HAP-1 (cell line): ENCODE results near the gene TGFB3.

Source experiments
- DNase-seq, 2 experiments: peaks; one replicate each; pipeline ENCODE4 v3.0.0-alpha.2; 2016 to 2020; ENCODE audit warnings: low spot score in 2 of 2
- H3K27me3 ChIP-seq: fragments of 250-450 bp; sonication (Bioruptor Pico); 2 replicates; pipeline ENCODE4 v1.5.1; 2020; ENCODE audit warnings: low read depth, mild to moderate bottlenecking, moderate library complexity
- H3K36me3 ChIP-seq: fragments of 250-450 bp; sonication (Bioruptor Pico); replicated peaks from 2 replicates; pipeline ENCODE4 v1.5.1; 2020; ENCODE audit warnings: mild to moderate bottlenecking
- H3K4me1 ChIP-seq: fragments of 250-450 bp; sonication (Bioruptor Pico); 2 replicates; pipeline ENCODE4 v1.5.1; 2020; ENCODE audit warnings: mild to moderate bottlenecking
- H3K4me3 ChIP-seq: fragments of 250-450 bp; sonication (Bioruptor Pico); 2 replicates; pipeline ENCODE4 v1.5.1; 2020; ENCODE audit warnings: mild to moderate bottlenecking, moderate library complexity
- H3K9me3 ChIP-seq: fragments of 250-450 bp; sonication (Bioruptor Pico); 2 replicates; pipeline ENCODE4 v1.5.1; 2020; ENCODE audit warnings: mild to moderate bottlenecking, moderate library complexity
- in situ Hi-C: fragments of 300-500 bp; cut with MboI; formaldehyde crosslinking; loops from 3 replicates; pipeline ENCODE4 v1.14.3; 2020; ENCODE audit warnings: low sequenced_read_pairs, inconsistent platforms, mixed read lengths

Gene TGFB3

GRCh38 chr14:75999511-76000190 lies 17.9 kb upstream of the TGFB3 start:
- Histone ChIP-seq H3K4me1 (no peaks in the 10 kb centered on the region), H3K9me3 (no peaks in the 10 kb centered on the region), H3K27me3 (no peaks in the 10 kb centered on the region), H3K4me3 (no peak overlapping the region), H3K36me3 (peaks cover 10% of the 10 kb centered on the region)
- in situ Hi-C loops = no loop called here
- no peak for DNase-seq

GRCh38 chr14:75996488-75996887 lies 14.7 kb upstream of the TGFB3 start:
- no peaks in the 10 kb centered on the region for H3K27me3 ChIP-seq
- no peaks in the 10 kb centered on the region for H3K9me3 ChIP-seq
- H3K36me3 ChIP-seq = peaks cover 17% of the 10 kb centered on the region
- DNase-seq = no peak
- in situ Hi-C loops = no loop called here
- H3K4me3 ChIP-seq = no peak overlapping the region
- no peaks in the 10 kb centered on the region for H3K4me1 ChIP-seq

DNA sequence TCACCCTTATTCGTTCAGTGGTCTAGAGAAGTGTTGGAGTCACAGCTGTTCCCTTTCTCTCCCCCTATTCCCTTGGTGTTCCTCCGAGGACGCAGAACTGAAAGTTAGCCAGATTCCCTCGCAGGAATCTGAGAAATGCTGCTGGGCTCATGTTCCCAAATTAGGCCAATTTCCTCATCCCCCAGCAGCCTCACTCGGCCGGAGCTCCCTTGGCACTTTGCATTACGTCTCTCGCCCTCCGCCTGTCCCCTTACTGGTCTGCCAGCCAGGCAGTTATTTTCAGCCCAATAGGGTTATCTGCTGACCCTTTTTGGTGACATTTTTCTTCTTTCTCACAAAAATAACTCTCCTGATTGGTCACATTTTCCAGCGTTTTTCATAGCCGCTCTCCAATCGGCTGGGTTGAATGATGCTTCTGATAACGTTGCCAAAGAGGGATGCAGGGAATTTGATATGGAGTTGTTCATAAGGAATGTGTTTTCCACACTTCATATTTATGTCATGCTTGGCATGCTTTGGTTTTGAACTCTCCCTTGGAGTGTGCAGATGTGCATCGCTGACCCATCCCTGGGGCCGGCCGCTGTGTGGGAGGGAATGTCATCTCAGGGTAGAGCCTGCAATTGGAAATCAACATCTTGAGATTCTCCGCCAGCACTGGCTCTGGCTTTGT lies 13.7 kb upstream of the TGFB3 start:
- no peaks in the 10 kb centered on the region for H3K27me3 ChIP-seq
- no peaks in the 10 kb centered on the region for H3K9me3 ChIP-seq
- in situ Hi-C loops = no loop called here
- peaks cover 17% of the 10 kb centered on the region for H3K36me3 ChIP-seq
- no peak for DNase-seq
- H3K4me1 ChIP-seq = no peaks in the 10 kb centered on the region
- H3K4me3 ChIP-seq = no peak overlapping the region

DNA sequence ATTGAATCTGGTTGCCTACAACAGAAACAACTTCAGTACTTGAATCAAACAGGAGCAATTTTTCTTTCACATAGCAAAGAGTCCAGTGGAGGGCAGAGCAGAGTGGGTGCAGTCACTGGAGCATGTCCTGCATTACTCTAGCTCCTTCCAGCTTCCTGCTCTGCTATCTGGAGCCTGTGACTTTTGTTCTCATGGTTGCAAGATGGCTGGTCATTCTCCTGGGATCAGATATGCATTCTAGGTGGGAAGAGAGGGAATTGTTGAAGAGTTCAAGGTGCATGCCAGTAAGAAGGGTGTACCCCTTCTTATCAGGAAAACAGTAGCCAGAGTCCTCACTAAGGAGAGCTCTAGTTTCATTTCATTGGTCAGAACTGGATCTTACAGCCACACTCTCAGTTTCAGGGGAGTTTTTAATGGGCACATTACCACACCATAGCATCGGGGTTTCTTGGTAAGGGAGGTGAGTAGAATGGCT lies 11.8 kb upstream of the TGFB3 start:
- H3K9me3 ChIP-seq = no peaks in the 10 kb centered on the region
- H3K4me3 ChIP-seq = no peak overlapping the region
- DNase-seq = no peak
- H3K27me3 ChIP-seq = no peaks in the 10 kb centered on the region
- no peaks in the 10 kb centered on the region for H3K4me1 ChIP-seq
- peaks cover 17% of the 10 kb centered on the region for H3K36me3 ChIP-seq
- in situ Hi-C loops = no loop called here

GRCh38 chr14:75991753-75992152 lies 10.0 kb upstream of the TGFB3 start:
- Histone ChIP-seq H3K27me3 (no peaks in the 10 kb centered on the region), H3K4me3 (no peak overlapping the region), H3K4me1 (no peaks in the 10 kb centered on the region), H3K36me3 (peaks cover 17% of the 10 kb centered on the region), H3K9me3 (no peaks in the 10 kb centered on the region)
- no peak for DNase-seq
- in situ Hi-C loops = no loop called here

DNA sequence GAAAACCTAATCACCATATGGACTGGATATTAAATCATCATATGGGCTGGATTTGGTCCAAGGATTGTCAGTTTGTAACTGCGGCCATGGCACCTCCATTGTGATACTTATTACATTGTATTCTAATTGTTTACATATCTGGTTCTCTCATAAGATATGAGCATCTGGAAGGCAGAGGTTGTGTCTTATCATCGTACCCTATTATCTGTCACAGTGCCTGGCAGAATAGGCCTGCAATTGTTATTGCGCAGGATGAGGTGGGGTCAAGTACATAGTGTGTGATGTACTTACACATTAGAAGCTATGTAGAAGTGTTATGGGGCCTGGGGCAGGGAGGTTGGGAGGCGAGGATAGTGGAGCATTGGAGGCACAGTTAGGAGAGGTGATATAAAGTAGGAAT lies 8.5 kb upstream of the TGFB3 start:
- in situ Hi-C loops = no loop called here
- H3K4me3 ChIP-seq = no peak overlapping the region
- no peak for DNase-seq
- peaks cover 13% of the 10 kb centered on the region for H3K36me3 ChIP-seq
- H3K9me3 ChIP-seq = no peaks in the 10 kb centered on the region
- no peaks in the 10 kb centered on the region for H3K27me3 ChIP-seq
- H3K4me1 ChIP-seq = peaks cover 2% of the 10 kb centered on the region; the same call in 1 of the 2 replicates

DNA sequence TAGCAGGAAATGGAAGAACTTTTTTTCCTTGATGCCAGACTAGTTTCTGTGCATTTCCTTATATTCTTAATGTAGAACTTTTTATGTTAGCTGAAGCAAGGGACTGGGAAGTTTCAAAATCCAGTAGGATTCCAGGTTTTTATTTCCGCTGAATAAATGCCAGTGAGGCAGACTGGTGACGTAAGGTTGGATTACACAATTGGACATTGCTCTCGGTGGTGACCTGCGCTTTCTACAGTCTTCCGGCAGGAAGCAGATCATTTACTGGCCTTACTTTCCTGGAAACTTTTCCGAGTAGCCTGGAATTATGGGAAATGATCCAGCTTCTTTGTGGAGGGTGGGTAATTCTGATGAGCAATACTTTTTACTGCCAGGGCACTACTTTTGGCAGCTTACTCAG lies 7.3 kb upstream of the TGFB3 start:
- no peaks in the 10 kb centered on the region for H3K9me3 ChIP-seq
- in situ Hi-C loops = no loop called here
- peaks cover 4% of the 10 kb centered on the region; the same call in 1 of the 2 replicates for H3K4me1 ChIP-seq
- no peaks in the 10 kb centered on the region for H3K27me3 ChIP-seq
- H3K36me3 ChIP-seq = peaks cover 13% of the 10 kb centered on the region
- DNase-seq = no peak
- H3K4me3 ChIP-seq = no peak overlapping the region

GRCh38 chr14:75987201-75987970 lies 5.6 kb upstream of the TGFB3 start:
- peaks cover 4% of the 10 kb centered on the region; the same call in 1 of the 2 replicates for H3K4me1 ChIP-seq
- peaks cover 7% of the 10 kb centered on the region for H3K36me3 ChIP-seq
- DNase-seq = no peak
- H3K4me3 ChIP-seq = no peak overlapping the region
- no peaks in the 10 kb centered on the region for H3K27me3 ChIP-seq
- H3K9me3 ChIP-seq = no peaks in the 10 kb centered on the region
- in situ Hi-C loops = no loop called here

DNA sequence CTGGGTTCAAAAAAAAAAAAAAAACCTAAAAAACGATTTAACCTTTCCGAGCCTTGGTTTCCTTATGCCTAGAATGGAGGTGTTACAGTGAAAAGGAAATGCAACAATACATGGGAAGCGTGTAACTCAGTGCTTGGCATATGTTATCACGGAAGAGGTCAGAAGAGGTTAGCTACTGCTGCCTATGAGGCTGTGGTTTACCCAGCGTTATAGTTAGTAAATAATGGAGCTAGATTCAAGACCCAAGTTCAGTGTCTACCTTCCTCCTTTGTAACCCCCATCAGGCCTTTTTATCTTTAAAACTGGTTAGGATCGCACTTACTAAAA lies 4.6 kb upstream of the TGFB3 start:
- Histone ChIP-seq H3K36me3 (no peaks in the 10 kb centered on the region), H3K9me3 (no peaks in the 10 kb centered on the region), H3K27me3 (no peaks in the 10 kb centered on the region), H3K4me3 (peak overlapping the region; percentile 87), H3K4me1 (peaks cover 7% of the 10 kb centered on the region)
- in situ Hi-C loops = no loop called here
- no peak for DNase-seq

- H3K36me3 ChIP-seq = no peaks in the 10 kb centered on the region
- peak; percentile 66 to 90 for DNase-seq
- no peaks in the 10 kb centered on the region for H3K9me3 ChIP-seq
- in situ Hi-C loops = no loop called here
- H3K27me3 ChIP-seq = no peaks in the 10 kb centered on the region
- peaks cover 8% of the 10 kb centered on the region for H3K4me1 ChIP-seq
- peak within 1 kb of the TSS; percentile 87 for H3K4me3 ChIP-seq
Measured at GRCh38 chr14:75985618-75986438, 4.0 kb upstream of the TGFB3 start, which contains the start of gene IFT43. IFT43 (plus strand) TSS chr14:75985763; CDS start chr14:75985787, 24 bp downstream.

DNA sequence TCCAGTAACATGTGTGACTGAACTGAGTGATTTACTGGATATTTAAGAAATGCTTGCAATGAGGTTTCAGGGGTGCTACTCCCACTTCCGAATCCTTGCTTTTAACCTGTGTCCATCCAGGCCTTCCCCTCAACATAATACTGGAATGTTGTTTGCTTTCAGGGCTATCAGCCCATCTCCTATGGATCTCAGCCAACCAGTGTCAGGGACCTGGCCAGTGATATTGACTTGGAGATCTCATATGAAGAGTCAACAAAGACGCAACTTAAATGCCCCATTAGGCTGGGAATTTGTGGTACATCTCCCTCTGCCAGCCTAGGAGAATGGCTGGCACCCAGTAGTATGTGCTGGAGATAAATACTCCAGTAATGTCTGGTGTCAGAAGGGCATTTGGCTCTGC lies 2.9 kb upstream of the TGFB3 start:
- in situ Hi-C loops = loop anchor here (5.0 kb wide), 1 partner anchor 272 kb away; no protein-coding TSS in a partner anchor
- Histone ChIP-seq H3K4me3 (no peak overlapping the region), H3K9me3 (no peaks in the 10 kb centered on the region), H3K4me1 (peaks cover 8% of the 10 kb centered on the region), H3K36me3 (no peaks in the 10 kb centered on the region), H3K27me3 (no peaks in the 10 kb centered on the region)
- no peak for DNase-seq

GRCh38 chr14:75983019-75983358 lies 1.2 kb upstream of the TGFB3 start:
- Histone ChIP-seq H3K9me3 (no peaks in the 10 kb centered on the region), H3K36me3 (no peaks in the 10 kb centered on the region), H3K27me3 (no peaks in the 10 kb centered on the region), H3K4me3 (peak overlapping the region; percentile 50), H3K4me1 (peaks cover 8% of the 10 kb centered on the region)
- in situ Hi-C loops = loop anchor here (5.0 kb wide), 1 partner anchor 271 kb away; no protein-coding TSS in a partner anchor
- no peak for DNase-seq

- Histone ChIP-seq H3K4me3 (peak overlapping the region; percentile 50), H3K27me3 (no peaks in the 10 kb centered on the region), H3K4me1 (peaks cover 8% of the 10 kb centered on the region), H3K9me3 (no peaks in the 10 kb centered on the region), H3K36me3 (no peaks in the 10 kb centered on the region)
- in situ Hi-C loops = loop anchor here (5.0 kb wide), 1 partner anchor 270 kb away; no protein-coding TSS in a partner anchor
- peak; percentile 62 to 87 for DNase-seq
Measured at GRCh38 chr14:75982266-75983018, 647 bp upstream of the TGFB3 start.
